ENCODE data around the gene CSF2. TPM values are rescaled to one million over a fixed set of nuclear protein-coding genes. Genes with fewer than 3 reads are reported as not detected.

Gene CSF2
- total RNA-seq, 3 donors from 2014 or later (not counting 1 experiment from before 2014, with no cell fraction given) = 0.65 to 1.2 (median 0.82) TPM

GRCh38 chr5:132081458-132081857 lies 7.9 kb downstream of the CSF2 start:
- Mint-ChIP-seq H3K4me3 (no peak overlapping the region), H3K27ac (no peak overlapping the region), H3K4me1 (peaks cover 16 to 19% of the 10 kb centered on the region in 2 donors), H3K27me3 (ENCODE audit: low read depth in 2 of 2) (no peaks in the 10 kb centered on the region), H3K36me3 (no peaks in the 10 kb centered on the region), H3K9me3 (no peaks in the 10 kb centered on the region)
- intact Hi-C loops (cut with micrococcal nuclease) = no loop called here
- ATAC-seq (no peak), DNase-seq (no peak)
- H3K27ac ChIP-seq (ENCODE audit: low read length) = no peak overlapping the region
- H3K9me3 ChIP-seq (ENCODE audit: control insufficient read depth, insufficient read depth, low read length) = no peaks in the 10 kb centered on the region
- no peaks in the 10 kb centered on the region for H3K36me3 ChIP-seq (ENCODE audit: control insufficient read depth, insufficient read depth, low read length)
- H3K4me3 ChIP-seq (ENCODE audit: low read length) = no peak overlapping the region
- peaks cover 13% of the 10 kb centered on the region for H3K4me1 ChIP-seq (ENCODE audit: control insufficient read depth, insufficient read depth, low read length)
- H3K27me3 ChIP-seq (ENCODE audit: control insufficient read depth, insufficient read depth, low read length) = no peaks in the 10 kb centered on the region
- 95% methylated on average over 3 of the region's 3 CpGs for WGBS (ENCODE audit: insufficient coverage)
- no peak for TF ChIP-seq CTCF (IDR thresholded peaks at IDR 0.05)

GRCh38 chr5:132082329-132083023 lies 8.9 kb downstream of the CSF2 start:
- no peak for DNase-seq
- Histone ChIP-seq H3K36me3 (ENCODE audit: control insufficient read depth, insufficient read depth, low read length) (no peaks in the 10 kb centered on the region), H3K27ac (ENCODE audit: low read length) (no peak overlapping the region), H3K9me3 (ENCODE audit: control insufficient read depth, insufficient read depth, low read length) (no peaks in the 10 kb centered on the region), H3K4me1 (ENCODE audit: control insufficient read depth, insufficient read depth, low read length) (peaks cover 9% of the 10 kb centered on the region), H3K4me3 (ENCODE audit: low read length) (no peak overlapping the region), H3K27me3 (ENCODE audit: control insufficient read depth, insufficient read depth, low read length) (no peaks in the 10 kb centered on the region)
- ATAC-seq = no peak
- peaks cover 9% of the 10 kb centered on the region in 2 donors for H3K4me1 Mint-ChIP-seq
- 93% methylated on average over 8 of the region's 8 CpGs for WGBS (ENCODE audit: insufficient coverage)
- H3K36me3 Mint-ChIP-seq = no peaks in the 10 kb centered on the region
- H3K27ac Mint-ChIP-seq = no peak overlapping the region
- H3K4me3 Mint-ChIP-seq = no peak overlapping the region
- no peak for TF ChIP-seq CTCF (IDR thresholded peaks at IDR 0.05)
- H3K27me3 Mint-ChIP-seq (ENCODE audit: low read depth in 2 of 2) = no peaks in the 10 kb centered on the region
- intact Hi-C loops (cut with micrococcal nuclease) = no loop called here
- no peaks in the 10 kb centered on the region for H3K9me3 Mint-ChIP-seq

- intact Hi-C loops (cut with micrococcal nuclease) = no loop called here
- ATAC-seq (no peak), DNase-seq (no peak)
- Mint-ChIP-seq H3K4me1 (peaks cover 7 to 9% of the 10 kb centered on the region in 2 donors), H3K36me3 (no peaks in the 10 kb centered on the region), H3K9me3 (no peaks in the 10 kb centered on the region), H3K27me3 (ENCODE audit: low read depth in 2 of 2) (no peaks in the 10 kb centered on the region), H3K27ac (no peak overlapping the region), H3K4me3 (no peak overlapping the region)
- Histone ChIP-seq H3K4me1 (ENCODE audit: control insufficient read depth, insufficient read depth, low read length) (peaks cover 9% of the 10 kb centered on the region), H3K27me3 (ENCODE audit: control insufficient read depth, insufficient read depth, low read length) (no peaks in the 10 kb centered on the region), H3K4me3 (ENCODE audit: low read length) (no peak overlapping the region), H3K9me3 (ENCODE audit: control insufficient read depth, insufficient read depth, low read length) (no peaks in the 10 kb centered on the region), H3K27ac (ENCODE audit: low read length) (no peak overlapping the region), H3K36me3 (ENCODE audit: control insufficient read depth, insufficient read depth, low read length) (no peaks in the 10 kb centered on the region)
- no peak for TF ChIP-seq CTCF (IDR thresholded peaks at IDR 0.05)
- 62% methylated on average over 2 of the region's 4 CpGs for WGBS (ENCODE audit: insufficient coverage)
Measured at GRCh38 chr5:132083071-132083678, 9.6 kb downstream of the CSF2 start.

Measured in natural killer cell (primary cell).